Measurements from ENCODE around the gene BIRC2.
A peak's percentile ranks its signal among the peaks of the same experiment; 100 is the strongest.
"Not testable (repeated sequence)": the region's sequence is repeated elsewhere in the genome, so short reads cannot be mapped to it uniquely, and the experiment has no call there.

The BIRC2 gene

DNA sequence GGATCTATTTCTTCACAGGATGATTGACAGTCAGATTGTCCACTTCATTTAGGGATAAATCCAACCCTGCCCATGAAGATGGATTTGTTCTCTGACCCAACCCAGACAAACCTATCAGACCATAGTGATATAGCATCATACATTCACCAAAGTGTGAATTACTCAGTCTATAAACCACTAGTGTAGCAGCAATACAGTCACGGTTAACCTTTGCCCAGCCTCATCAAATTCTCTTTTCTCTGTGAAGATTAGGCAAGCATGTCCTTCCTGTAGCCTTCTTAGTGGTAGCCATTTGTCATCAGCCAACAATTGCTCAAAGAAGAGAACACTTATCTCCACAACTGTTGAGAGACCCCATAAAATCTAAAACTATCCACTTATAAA lies 14.4 kb upstream of the BIRC2 start:
- Histone ChIP-seq H3F3A (ENCODE audit: insufficient read depth, low read length) (no peaks in the 10 kb centered on the region; the same call in 1 of the 2 replicates), H3K27ac (ENCODE audit: low read depth, low read length, poor library complexity, severe bottlenecking) (no peak overlapping the region), H3K4me3 (ENCODE audit: low read depth, low read length, poor library complexity, severe bottlenecking) (no peak overlapping the region), H3K4me1 (ENCODE audit: insufficient read depth, low read length, severe bottlenecking) (no peaks in the 10 kb centered on the region), H3K36me3 (ENCODE audit: insufficient read depth, low read length) (peaks cover 92% of the 10 kb centered on the region), H3K27me3 (ENCODE audit: insufficient read depth, low read length) (no peaks in the 10 kb centered on the region), H4K20me1 (ENCODE audit: insufficient read depth, low read length) (no peaks in the 10 kb centered on the region; the same call in 1 of the 2 replicates), H2AFZ (ENCODE audit: low read length) (no peak overlapping the region), H3K79me2 (ENCODE audit: insufficient read depth, low read length) (no peaks in the 10 kb centered on the region), H3K4me2 (ENCODE audit: low read length) (no peak overlapping the region), H3K9me2 (ENCODE audit: low read depth, low read length) (no peaks in the 10 kb centered on the region), H3K9me3 (ENCODE audit: low read length) (no peaks in the 10 kb centered on the region), H3K9ac (ENCODE audit: low read length) (no peak overlapping the region)
- TF ChIP-seq, protein P1, sequence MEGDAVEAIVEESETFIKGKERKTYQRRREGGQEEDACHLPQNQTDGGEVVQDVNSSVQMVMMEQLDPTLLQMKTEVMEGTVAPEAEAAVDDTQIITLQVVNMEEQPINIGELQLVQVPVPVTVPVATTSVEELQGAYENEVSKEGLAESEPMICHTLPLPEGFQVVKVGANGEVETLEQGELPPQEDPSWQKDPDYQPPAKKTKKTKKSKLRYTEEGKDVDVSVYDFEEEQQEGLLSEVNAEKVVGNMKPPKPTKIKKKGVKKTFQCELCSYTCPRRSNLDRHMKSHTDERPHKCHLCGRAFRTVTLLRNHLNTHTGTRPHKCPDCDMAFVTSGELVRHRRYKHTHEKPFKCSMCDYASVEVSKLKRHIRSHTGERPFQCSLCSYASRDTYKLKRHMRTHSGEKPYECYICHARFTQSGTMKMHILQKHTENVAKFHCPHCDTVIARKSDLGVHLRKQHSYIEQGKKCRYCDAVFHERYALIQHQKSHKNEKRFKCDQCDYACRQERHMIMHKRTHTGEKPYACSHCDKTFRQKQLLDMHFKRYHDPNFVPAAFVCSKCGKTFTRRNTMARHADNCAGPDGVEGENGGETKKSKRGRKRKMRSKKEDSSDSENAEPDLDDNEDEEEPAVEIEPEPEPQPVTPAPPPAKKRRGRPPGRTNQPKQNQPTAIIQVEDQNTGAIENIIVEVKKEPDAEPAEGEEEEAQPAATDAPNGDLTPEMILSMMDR (IDR thresholded peaks at IDR 0.05; ENCODE audit: low read length) = no peak
- TF ChIP-seq EZH2 (IDR thresholded peaks at IDR 0.05; ENCODE audit: borderline replicate concordance, low read length) = no peak

DNA sequence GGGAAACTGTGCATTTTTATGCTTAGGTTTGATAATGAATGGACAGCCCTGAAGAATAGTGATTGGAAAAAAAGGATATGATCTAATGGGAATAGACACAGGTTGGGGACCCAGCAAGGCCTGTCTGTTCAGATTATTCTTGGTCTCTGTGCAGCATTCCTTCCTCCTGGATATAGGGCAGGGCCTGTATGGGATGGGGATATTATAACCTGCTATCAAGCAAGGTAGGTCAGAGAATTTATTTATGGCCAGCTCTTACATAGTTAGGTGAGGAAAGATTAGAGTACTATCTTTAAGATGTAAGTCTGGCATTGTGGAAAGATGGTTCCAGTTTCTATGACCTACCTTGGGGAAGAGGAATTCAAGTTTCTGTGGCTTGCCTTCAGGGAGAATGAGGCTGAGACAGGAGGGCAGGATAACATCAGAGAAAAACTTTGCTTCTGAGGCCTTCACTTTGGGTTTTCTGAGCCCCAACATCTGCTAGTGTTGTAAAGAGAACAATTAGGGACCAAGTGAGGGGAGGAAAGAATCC lies 8.5 kb upstream of the BIRC2 start:
- no peak overlapping the region for H2AFZ ChIP-seq (ENCODE audit: low read length)
- H3K4me3 ChIP-seq (ENCODE audit: low read depth, low read length, poor library complexity, severe bottlenecking) = no peak overlapping the region
- no peaks in the 10 kb centered on the region for H3K9me2 ChIP-seq (ENCODE audit: low read depth, low read length)
- H3K36me3 ChIP-seq (ENCODE audit: insufficient read depth, low read length) = peaks cover 46% of the 10 kb centered on the region
- H3K9me3 ChIP-seq (ENCODE audit: low read length) = no peaks in the 10 kb centered on the region
- no peak overlapping the region for H3K4me2 ChIP-seq (ENCODE audit: low read length)
- no peaks in the 10 kb centered on the region for H3K79me2 ChIP-seq (ENCODE audit: insufficient read depth, low read length)
- no peak overlapping the region for H3K27ac ChIP-seq (ENCODE audit: low read depth, low read length, poor library complexity, severe bottlenecking)
- peaks cover 9% of the 10 kb centered on the region for H3K4me1 ChIP-seq (ENCODE audit: insufficient read depth, low read length, severe bottlenecking)
- H3K9ac ChIP-seq (ENCODE audit: low read length) = no peak overlapping the region
- no peak for TF ChIP-seq EZH2 (IDR thresholded peaks at IDR 0.05; ENCODE audit: borderline replicate concordance, low read length)
- TF ChIP-seq, protein P1 (IDR thresholded peaks at IDR 0.05; ENCODE audit: low read length) = no peak
- no peaks in the 10 kb centered on the region for H3K27me3 ChIP-seq (ENCODE audit: insufficient read depth, low read length)
- H4K20me1 ChIP-seq (ENCODE audit: insufficient read depth, low read length) = no peaks in the 10 kb centered on the region
- H3F3A ChIP-seq (ENCODE audit: insufficient read depth, low read length) = peaks cover 7% of the 10 kb centered on the region; the same call in 1 of the 2 replicates

DNA sequence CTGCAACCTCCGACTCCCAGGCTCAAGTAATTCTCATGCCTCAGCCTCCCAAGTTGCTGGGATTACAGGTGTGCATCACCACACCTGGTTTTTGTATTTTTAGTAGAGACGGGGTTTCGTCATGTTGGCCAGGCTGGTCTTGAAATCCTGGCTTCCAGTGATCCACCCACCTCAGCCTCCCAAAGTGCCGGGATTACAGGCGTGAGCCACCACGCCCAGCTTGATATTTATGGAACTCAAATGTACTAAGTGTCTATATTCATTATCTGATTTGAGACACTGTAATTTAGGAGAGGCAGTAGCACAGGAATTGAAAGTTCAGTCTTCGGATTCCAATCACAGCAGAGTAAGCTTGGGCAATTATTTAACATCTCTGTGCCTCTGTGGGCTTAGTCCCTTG lies 5.7 kb upstream of the BIRC2 start:
- H4K20me1 ChIP-seq (ENCODE audit: insufficient read depth, low read length); H3K9ac ChIP-seq (ENCODE audit: low read length); H3K27ac ChIP-seq (ENCODE audit: low read depth, low read length, poor library complexity, severe bottlenecking); H3K9me2 ChIP-seq (ENCODE audit: low read depth, low read length); H3K9me3 ChIP-seq (ENCODE audit: low read length); H3F3A ChIP-seq (ENCODE audit: insufficient read depth, low read length); H2AFZ ChIP-seq (ENCODE audit: low read length); H3K27me3 ChIP-seq (ENCODE audit: insufficient read depth, low read length); H3K4me3 ChIP-seq (ENCODE audit: low read depth, low read length, poor library complexity, severe bottlenecking); H3K4me2 ChIP-seq (ENCODE audit: low read length); H3K79me2 ChIP-seq (ENCODE audit: insufficient read depth, low read length): not testable (repeated sequence)
- peaks cover 27% of the 10 kb centered on the region for H3K4me1 ChIP-seq (ENCODE audit: insufficient read depth, low read length, severe bottlenecking)
- peaks cover 23% of the 10 kb centered on the region for H3K36me3 ChIP-seq (ENCODE audit: insufficient read depth, low read length)

DNA sequence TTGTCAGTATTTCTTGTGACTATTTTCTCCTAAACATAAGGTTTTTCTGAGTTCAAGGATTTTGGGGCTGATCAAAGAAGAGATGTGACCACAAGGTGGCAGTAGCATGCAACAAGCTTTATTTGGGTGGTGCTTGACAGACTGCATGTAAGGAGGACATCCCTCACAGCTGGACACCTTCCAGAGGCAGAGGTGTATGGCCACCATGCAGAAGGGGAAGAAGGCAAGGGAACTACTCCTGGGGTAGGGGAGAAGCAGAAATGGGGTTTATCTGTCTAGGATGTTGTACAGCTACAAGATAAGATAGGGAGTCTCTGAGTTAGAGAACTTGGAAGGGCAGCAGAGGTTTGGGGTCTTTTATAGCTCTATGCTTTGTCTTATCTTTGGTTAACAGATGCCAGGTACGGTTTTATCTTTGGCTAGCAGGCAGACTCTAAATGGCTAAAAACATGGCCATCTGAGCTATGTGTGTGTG lies 5.1 kb upstream of the BIRC2 start:
- no peaks in the 10 kb centered on the region for H4K20me1 ChIP-seq (ENCODE audit: insufficient read depth, low read length)
- no peaks in the 10 kb centered on the region for H3K9me2 ChIP-seq (ENCODE audit: low read depth, low read length)
- peaks cover 27% of the 10 kb centered on the region for H3K4me1 ChIP-seq (ENCODE audit: insufficient read depth, low read length, severe bottlenecking)
- H3K27me3 ChIP-seq (ENCODE audit: insufficient read depth, low read length) = no peaks in the 10 kb centered on the region
- TF ChIP-seq, protein P1 (IDR thresholded peaks at IDR 0.05; ENCODE audit: low read length) = peak; percentile 90
- TF ChIP-seq EZH2 (IDR thresholded peaks at IDR 0.05; ENCODE audit: borderline replicate concordance, low read length) = no peak
- no peaks in the 10 kb centered on the region for H3K9me3 ChIP-seq (ENCODE audit: low read length)
- no peak overlapping the region for H3K27ac ChIP-seq (ENCODE audit: low read depth, low read length, poor library complexity, severe bottlenecking)
- no peak overlapping the region for H3K9ac ChIP-seq (ENCODE audit: low read length)
- H3K79me2 ChIP-seq (ENCODE audit: insufficient read depth, low read length) = peaks cover 6% of the 10 kb centered on the region
- H3K4me2 ChIP-seq (ENCODE audit: low read length) = no peak overlapping the region
- peaks cover 7% of the 10 kb centered on the region for H3F3A ChIP-seq (ENCODE audit: insufficient read depth, low read length)
- H3K4me3 ChIP-seq (ENCODE audit: low read depth, low read length, poor library complexity, severe bottlenecking) = no peak overlapping the region
- no peak overlapping the region for H2AFZ ChIP-seq (ENCODE audit: low read length)
- H3K36me3 ChIP-seq (ENCODE audit: insufficient read depth, low read length) = peaks cover 17% of the 10 kb centered on the region

Measured in OCI-LY1 (cell line).